Stimulated activated CD8-positive, alpha-beta memory T cell treated with anti-CD3 and anti-CD28 coated beads, Interleukin-2, amount 100 ng/mL, for 48 hours (primary cell): ENCODE results near the gene PIBF1.
"Not testable (repeated sequence)": the region's sequence is repeated elsewhere in the genome, so short reads cannot be mapped to it uniquely, and the experiment has no call there.

Experiments
- DNase-seq, 2 donors: peaks; one replicate each; pipeline ENCODE4 v3.0.0-alpha.2; 2020; ENCODE audit warnings: low read depth in 2 of 2

Gene PIBF1

DNA sequence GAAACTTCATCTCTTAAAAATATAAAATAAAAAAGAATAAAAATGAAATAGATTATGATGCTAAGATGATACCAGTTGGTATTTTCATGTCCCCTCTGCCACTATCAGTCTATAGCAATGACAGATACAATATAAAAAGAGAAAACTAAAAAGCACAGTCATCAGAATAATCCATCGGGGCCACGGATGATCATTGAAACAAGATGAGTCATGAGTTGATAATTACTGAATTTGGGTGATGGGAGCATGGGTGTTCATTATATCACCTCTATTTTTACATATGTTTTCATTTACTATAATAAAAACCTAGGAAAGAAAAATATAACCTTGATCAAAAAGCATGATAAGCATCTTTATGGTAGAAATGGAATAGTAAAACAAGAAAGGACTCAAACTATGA is 41.1 kb downstream of the PIBF1 start:
- DNase-seq, result no peak

DNA sequence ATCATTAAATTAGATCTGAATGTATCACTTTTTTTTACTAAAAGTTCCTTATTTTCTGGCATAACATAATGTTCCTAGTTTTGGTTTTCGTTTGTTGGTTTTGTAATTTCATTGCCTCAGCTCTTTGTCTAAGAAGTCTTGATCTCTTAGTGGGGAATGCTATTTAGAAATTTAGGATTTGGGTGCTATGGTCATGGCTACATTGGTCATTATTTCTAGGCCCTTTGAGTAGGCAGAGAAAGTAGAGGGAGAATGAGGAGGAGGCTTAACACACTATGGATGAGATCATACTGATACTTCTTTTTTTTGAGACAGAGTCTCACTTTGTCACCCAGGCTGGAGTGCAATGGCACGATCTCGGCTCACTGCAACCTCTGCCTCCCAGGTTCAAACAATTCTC is 41.8 kb downstream of the PIBF1 start:
- DNase-seq, result no peak

DNA sequence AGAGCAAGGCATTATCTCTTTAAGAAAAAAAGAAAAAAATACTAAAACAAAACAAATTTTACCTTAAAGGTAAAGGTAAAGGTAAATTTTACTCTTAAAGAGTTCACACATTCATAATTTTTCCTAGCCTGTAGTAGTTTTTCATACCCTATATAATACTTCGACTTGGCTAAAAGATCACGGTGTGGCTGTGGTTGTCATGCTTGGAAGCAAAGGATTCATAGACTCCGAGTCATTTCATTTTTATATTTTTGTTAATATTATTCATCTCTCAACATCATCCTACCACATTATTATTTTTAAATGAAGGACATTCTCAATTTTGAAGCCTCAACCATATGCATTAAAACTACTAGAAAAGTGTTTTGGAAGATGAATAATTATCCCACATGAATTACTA is 52.7 kb downstream of the PIBF1 start:
- no peak for DNase-seq

DNA sequence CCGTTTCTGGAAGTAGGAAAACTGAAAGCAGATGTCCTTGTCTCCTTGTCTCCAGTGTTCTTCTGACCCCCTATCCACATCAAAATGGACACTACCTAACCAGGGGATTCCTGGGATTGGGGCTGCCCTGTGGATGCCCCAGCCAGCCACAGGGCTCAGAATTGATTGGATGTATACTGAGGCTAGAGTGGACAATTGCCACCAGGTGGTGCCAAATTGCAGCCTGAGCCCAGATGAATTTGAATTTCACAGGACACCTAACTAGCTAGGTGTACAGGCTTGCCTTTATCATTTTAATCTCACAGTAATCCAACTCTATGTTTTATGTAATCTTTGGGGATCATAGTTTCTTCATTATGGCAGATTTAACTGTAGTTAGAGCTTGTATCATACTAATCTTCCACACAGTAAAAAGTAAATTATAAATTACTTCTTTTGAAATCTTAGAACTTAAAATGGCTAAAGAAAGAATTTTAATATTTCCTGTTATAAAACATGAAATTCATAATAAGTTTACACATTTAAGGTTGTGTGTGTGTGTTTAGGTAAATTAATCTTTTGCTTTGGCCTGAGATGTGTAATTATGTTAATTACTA is 58.0 kb downstream of the PIBF1 start:
- DNase-seq, result peak in 1 of 2 donors; percentile 2

DNA sequence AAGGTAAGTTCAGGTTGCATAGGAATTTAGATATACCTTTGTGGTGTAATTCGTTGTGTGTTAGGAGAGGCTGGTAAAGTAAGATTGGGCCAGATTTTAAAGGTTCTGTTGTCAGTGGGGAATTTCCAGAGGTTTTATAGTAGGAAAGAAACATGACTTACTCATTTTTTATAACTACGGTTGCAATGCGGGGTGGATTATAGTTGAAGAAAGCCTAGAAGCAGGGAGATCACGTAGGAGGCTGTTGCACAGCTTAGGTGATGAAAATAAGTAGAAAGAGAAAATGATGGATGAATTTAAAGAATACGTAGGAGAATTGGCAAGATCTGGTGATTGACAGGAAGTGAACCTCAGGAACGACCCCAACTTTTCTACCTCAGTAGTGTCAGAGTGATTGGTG is 61.1 kb downstream of the PIBF1 start:
- DNase-seq, result no peak

DNA sequence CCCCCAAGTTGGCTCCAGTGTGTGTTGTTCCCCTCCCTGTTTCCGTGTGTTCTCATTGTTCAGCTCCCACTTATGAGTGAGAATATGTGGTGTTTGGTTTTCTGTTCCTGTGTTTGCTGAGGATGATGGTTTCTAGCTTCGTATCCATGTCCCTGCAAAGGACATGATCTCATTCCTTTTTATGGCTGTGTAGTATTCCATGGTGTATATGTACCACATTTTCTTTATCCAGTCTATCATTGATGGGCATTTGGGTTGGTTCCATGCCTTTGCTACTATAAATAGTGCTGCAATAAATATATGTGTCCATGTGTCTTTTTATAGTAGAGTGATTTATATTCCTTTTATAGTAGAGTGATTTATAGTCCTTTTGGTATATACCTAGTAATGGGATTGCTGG is 63.2 kb downstream of the PIBF1 start:
- not testable (repeated sequence) for DNase-seq

DNA sequence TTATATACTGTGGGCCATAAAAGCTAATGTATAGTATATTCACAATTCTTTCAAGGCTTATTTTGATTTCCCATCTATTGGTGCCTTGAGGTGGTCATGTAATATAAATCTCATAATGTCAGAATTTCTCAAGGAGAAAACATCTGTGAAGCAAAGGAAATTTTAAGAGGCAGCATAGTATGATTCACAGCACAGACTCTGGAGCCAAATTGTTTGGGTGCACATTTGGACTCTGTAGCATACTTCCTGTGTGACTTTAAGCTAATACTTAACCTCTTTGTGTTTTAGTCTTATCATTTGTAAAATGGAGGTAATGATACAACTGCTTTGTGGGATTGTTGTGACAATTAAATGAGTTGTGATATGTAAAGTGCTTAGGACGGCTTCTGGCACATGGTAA is 67.6 kb downstream of the PIBF1 start:
- no peak for DNase-seq

DNA sequence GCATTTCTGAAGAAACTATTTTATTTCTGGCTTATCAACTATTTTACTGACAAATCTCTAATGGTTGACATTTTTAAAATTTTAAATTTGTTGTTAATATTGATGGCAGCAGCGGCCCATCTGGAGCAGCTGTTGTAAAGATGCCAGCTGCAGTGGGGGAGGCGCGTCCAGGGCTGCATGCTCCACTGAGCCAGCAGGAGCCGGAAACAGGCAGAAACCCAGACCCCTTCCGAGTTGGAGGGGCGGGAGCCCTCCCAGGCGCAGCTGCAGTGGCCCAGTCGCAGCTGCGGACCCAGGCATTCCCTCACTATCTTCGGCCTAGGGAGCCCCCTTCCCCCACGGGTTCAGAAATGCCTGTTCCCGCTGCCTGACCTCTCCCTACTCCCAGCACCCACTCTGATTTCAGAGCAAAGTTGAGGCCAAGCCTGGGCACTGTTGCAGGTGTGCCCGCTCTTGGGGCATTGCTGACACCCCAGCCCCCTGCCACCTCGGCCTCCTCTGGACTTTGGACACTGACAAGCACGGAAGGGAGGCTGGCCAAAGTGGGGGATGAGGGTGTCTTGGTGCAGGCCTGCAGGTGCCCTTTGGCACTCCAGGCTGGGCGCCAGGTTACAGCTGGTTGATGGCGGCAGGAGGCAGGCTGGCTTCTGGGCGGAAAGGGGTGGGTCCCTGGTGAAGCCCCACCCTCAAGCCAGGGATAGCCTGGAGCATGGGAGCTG is 69.2 kb downstream of the PIBF1 start:
- no peak for DNase-seq

DNA sequence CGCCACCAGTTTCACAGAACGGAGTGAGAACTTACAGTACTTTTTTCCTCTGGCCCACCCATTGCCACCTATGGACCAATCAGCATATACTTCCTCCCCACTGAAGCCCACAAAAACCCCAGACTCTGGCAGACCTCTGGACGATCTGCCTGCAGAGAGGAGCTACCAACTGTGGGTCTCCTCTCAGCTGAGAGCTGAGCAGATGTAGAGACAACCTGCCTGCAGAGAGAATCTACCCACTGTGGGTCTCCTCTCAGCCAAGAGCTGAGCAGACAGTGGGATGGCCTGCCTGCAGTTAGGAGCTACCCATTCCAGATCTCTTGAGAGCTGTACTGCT is 69.7 kb downstream of the PIBF1 start:
- no peak for DNase-seq

DNA sequence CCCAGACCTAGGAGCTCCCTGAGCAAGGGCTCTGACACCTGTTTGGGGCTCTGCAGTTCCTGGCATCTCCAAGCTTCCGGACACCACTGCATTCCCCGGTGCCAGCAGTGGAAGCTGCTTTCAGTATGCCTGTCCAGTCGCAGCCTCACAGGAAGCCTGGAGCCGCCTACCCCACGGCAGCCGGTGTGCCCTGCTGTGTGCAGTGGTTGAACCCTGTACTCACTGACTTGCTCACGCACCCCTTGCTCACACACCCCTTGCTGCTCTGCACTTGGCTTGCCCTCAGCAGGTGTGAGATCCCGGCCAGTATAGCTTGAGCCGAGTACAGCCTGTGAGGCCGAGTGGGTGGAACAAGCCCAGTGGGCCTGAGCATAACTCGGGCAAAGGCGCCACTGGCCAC is 70.3 kb downstream of the PIBF1 start:
- DNase-seq, result no peak

DNA sequence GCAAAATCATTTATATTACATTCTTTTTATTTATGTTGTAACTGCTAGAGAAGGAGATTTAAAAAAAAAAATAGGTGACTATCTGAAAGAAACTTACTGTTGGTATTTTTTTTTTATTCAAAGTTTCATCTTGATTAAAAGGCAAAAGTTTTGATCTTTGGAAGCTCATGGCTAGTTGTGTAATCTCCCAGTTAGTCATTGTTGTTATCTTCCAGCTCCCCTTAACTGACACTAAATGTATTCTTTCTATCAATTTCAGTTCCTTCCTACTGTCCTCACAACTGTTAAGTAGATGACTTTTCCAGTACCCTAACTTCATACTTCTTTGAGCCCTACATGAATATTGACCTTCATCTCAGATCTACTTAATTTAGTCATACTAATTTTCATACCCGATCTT is 71.1 kb downstream of the PIBF1 start:
- no peak for DNase-seq

DNA sequence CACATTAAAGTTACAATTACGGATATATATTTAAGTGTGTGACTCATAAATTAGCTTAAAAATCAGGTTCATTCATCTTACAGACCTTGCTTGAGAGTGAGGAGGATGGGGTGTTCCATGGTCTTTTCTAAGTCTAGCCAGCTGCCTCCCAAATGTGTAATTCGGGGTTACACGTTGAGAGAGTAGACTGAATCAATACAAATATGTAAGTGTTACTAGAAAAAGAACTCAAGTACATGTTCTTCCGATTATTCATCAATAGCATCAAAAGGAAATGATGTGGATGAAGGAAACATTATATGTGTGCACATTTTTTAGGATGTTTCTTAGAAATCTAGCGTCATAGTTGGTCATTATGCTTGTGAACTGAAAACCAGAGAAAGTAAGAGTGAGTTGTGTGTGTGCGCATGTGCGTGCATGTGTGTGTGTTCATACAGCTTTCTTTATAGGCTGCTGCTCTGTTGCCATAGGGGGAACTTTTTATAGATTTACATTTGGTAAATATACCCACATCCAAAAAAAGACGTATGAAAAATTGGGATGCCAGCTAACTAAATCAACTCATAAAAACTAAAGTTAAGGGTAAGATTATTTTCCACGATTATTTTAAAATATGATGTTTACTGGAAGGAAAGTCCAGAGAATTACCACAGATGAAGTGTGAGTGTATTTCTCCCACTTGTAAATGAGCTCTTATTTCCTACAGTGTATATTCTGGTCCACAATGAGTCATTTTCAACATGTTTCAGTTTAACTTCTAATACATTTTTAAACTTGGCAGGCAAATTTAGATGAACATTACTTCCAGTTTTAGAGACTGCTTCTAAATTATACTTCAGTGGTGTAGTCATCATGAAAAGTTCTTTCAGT is 82.4 kb downstream of the PIBF1 start:
- no peak for DNase-seq

DNA sequence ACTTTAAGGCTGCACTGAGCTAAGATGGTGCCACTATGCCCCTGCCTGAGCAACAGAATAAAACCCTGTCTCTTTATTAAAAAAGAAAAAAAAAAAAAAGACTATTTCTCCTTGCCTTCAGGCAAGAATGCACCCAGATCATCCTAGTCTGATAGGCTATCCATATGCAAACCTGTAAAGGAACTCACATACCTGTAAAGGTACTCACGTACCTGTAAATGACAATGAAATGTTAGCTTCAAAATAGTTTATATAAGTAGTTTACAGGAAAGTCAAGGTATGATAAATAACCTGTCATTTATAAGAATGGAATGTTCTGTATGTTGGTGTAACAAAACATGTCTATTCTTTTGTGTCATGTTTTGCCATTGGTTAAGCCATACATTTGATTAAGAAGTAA is 86.3 kb downstream of the PIBF1 start:
- no peak for DNase-seq

DNA sequence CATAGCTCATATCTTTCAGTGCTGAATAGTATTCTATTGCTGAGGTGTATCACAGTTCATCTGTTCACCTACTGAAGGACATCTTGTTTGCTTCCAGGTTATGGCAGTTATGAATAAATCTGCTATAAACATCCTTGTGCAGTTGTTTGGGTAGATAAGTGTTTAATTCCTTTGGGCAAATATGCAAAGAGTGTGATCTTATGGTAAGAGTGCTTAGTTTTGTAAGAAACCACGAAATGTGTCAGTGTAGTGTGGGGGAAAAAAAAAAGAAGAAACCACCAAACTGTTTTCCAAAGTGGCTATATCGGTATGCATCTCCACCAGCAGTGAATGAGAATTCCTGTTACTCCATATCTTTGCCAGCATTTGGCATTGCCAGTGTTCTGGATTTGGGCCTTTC is 93.3 kb downstream of the PIBF1 start:
- DNase-seq, result no peak

DNA sequence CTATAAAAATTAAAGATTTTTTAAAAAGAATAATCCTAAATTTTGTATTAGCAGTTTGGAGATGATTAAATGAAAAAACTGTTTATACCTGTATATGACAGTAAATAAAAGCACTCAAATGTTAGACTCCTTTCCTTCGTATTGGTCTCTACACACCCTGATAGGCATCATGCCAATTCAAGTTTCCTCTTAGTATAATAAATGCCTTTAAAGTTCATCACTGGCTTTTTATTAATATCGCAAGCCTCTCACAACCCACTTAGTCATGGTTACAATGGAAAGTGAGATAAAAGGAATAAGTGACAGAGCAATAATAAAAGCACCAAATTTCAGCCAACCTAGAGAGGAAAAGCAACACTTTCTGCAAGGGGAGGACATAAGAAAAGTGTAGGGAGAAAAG is 102.2 kb downstream of the PIBF1 start:
- no peak for DNase-seq

DNA sequence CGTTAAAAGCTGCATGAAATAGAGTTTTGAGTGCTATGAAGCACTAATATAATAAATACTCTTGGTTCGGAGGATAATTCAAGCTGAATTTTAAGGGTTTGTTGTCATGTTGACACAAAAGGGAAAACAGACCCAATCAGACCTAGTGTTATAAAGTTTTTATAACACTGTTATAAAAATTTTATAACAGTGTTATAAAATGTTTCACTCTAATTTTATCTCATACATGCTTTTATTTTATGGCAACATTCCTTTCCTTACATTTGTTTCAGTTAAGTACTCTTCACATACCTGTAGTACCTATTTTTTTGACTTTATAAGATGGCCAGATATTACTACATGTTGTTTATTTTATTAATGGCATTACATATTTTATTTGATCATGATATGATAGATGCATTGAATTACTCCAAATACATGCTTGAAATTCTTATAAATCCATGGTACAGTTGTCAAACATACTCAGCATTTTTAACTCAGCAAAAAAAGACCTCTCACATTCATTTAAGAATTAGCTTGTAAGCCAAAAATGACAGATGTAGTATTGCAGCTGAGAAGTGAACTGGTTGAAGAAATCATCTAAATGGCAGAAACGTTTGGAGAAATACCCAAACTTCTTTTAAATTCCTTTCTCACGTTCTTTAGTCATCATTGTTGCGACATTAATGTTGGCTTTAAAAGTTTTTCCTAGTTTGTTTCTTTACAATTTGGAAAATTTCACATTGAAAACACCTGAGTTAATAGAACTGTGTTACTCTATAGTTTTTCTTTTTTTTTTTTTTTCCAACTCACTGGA is 104.5 kb downstream of the PIBF1 start:
- DNase-seq, result no peak

DNA sequence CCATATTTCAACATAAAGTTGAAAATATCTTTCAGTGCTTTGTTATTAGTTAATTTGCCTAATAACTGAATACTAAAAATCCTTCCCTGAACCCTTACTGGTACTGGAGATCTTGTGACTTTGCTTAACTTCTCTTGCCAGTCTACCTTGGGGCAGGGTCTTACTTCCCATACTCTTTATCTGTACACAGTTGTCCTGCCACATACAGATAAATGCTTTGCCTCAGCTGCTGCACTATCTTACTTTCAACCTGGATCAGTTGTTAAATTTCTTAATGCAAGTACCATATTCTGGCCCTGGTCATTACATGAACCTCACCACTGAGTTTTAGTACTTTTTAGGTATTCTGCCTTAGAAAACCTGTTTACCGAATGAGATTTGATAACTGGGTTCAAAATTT is 107.6 kb downstream of the PIBF1 start:
- no peak for DNase-seq

DNA sequence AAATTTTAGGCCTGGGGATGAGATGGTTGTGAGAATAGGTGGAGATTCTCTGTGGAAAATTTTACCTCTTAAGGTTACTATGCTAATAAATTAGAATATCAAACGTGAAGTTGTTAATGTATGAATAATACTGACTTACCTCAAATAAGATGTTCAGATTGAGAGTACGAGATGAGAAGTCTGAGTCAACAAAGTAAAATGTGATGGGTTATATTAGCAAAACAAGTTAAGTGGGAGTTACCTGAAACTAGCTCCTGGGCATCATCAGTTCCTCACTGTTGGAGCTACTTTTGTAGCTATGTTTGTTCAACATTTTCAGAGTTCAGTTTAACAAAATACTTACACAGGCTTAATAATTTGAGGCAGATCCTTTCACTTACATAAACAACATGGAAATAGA is 108.6 kb downstream of the PIBF1 start:
- no peak for DNase-seq

DNA sequence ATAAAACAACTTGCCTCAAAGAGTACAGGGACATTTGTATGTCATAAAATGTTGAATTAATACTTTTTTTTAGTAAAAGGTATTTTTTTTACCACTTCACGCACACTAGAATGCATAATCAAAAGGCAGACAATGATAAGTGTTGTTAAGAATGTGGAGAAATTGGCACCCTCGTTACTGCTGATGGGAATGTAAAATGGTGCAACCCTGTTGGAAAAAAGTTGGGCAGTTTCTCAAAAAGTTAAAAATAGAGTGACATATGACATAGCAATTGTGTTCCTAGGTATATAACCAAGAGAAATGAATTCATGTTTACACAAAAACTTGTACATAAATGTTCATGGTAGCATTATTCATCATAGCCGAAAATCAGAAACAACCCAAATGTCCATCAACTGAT is 109.5 kb downstream of the PIBF1 start:
- no peak for DNase-seq

DNA sequence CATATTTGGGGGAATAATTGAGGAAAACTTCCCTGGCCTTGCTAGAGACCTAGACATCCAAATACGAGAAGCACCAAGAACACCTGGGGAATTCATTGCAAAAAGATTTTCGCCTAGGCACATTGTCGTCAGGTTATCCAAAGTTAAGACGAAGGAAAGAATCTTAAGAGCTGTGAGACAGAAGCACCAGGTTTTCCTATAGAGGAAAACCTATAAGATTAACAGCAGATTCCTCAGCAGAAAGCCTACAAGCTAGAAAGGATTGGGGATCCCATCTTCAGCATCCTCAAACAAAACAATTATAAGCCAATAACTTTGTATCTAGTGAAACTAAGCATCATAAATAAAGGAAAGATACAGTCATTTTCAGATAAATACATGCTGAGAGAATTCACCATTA is 114.9 kb downstream of the PIBF1 start:
- DNase-seq, result no peak

DNA sequence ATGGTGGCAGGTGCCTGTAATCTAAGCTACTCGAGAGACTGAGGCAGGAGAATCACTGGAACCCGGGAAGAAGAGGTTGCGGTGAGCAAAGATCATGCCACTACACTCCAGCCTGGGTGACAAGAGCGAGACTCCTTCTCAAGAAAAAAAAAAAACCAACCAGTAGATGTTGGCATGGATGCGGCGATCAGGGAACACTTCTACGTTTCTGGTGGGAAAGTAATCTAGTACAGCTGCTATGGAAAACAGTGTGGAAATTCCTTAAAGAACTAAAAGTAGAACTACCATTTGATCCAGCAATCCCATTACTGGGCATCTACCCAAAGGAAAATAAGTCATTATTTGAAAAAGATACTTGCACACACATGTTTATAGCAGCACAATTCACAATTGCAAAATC is 119.6 kb downstream of the PIBF1 start:
- DNase-seq, result not testable (repeated sequence)

DNA sequence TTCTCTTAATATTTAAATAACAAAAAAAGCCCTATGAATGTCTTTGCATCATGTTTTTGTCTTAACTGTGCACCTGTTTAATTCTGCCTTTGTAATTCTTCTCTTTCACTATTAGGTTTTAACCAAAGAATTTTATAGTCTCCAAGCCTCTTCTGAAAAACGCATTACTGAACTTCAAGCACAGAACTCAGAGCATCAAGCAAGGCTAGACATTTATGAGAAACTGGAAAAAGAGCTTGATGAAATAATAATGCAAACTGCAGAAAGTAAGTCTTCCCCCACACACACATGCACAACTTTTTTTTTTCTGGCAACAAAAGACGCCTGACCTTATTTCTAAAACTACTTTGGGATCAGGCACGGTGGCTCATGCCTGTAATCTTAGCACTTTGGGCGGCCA is 126.5 kb downstream of the PIBF1 start:
- DNase-seq, result no peak
